Measurements from ENCODE around the gene NEDD4L. TPM values are rescaled to one million over a fixed set of nuclear protein-coding genes. Genes with fewer than 3 reads are reported as not detected.
"Not testable (repeated sequence)": the region's sequence is repeated elsewhere in the genome, so short reads cannot be mapped to it uniquely, and the experiment has no call there.

Gene NEDD4L
- total RNA-seq, 1 donor from 2014 or later = 15.6 TPM

- DNase-seq (ENCODE audit: low spot score in 2 of 2) = no peak
- H3K27me3 ChIP-seq = no peaks in the 10 kb centered on the region
- no peak overlapping the region for H3K4me3 ChIP-seq
- no peaks in the 10 kb centered on the region for H3K4me1 ChIP-seq
- H3K9me3 ChIP-seq = no peaks in the 10 kb centered on the region
- peaks cover 0 to 5% of the 10 kb centered on the region in 2 donors for H3K36me3 ChIP-seq
- no peak overlapping the region for H3K27ac ChIP-seq
- TF ChIP-seq, protein P1, sequence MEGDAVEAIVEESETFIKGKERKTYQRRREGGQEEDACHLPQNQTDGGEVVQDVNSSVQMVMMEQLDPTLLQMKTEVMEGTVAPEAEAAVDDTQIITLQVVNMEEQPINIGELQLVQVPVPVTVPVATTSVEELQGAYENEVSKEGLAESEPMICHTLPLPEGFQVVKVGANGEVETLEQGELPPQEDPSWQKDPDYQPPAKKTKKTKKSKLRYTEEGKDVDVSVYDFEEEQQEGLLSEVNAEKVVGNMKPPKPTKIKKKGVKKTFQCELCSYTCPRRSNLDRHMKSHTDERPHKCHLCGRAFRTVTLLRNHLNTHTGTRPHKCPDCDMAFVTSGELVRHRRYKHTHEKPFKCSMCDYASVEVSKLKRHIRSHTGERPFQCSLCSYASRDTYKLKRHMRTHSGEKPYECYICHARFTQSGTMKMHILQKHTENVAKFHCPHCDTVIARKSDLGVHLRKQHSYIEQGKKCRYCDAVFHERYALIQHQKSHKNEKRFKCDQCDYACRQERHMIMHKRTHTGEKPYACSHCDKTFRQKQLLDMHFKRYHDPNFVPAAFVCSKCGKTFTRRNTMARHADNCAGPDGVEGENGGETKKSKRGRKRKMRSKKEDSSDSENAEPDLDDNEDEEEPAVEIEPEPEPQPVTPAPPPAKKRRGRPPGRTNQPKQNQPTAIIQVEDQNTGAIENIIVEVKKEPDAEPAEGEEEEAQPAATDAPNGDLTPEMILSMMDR (IDR thresholded peaks at IDR 0.05) = no peak
- intact Hi-C loops (cut with DNase I) = no loop called here
Observed at GRCh38 chr18:58370612-58371011, 326.6 kb downstream of the NEDD4L start.

DNA sequence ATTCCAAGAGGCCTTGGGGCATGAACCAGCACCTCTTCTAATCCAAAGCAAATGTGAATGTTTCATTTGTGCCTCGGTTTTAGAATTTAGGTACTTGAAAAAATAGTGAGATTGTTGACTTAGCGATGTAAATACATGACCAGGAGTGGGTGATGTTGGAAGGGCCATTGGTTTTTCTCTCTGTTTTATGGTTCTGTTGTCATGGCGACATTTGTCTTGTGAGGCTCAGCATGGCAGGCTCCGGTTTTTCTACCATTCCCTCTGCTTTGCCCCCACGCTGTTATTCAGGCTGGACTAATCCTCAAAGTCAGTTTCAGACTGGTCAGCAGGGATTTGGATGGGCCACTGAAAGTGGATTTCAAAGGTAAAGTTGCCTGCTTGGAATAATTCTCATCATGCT lies 329.5 kb downstream of the NEDD4L start:
- H3K36me3 ChIP-seq = no peaks in the 10 kb centered on the region
- intact Hi-C loops (cut with DNase I) = no loop called here
- H3K4me3 ChIP-seq = no peak overlapping the region
- no peak overlapping the region for H3K27ac ChIP-seq
- H3K27me3 ChIP-seq = no peaks in the 10 kb centered on the region
- no peaks in the 10 kb centered on the region for H3K4me1 ChIP-seq
- no peaks in the 10 kb centered on the region for H3K9me3 ChIP-seq
- TF ChIP-seq, protein P1 (IDR thresholded peaks at IDR 0.05) = no peak
- no peak for DNase-seq (ENCODE audit: low spot score in 2 of 2)

DNA sequence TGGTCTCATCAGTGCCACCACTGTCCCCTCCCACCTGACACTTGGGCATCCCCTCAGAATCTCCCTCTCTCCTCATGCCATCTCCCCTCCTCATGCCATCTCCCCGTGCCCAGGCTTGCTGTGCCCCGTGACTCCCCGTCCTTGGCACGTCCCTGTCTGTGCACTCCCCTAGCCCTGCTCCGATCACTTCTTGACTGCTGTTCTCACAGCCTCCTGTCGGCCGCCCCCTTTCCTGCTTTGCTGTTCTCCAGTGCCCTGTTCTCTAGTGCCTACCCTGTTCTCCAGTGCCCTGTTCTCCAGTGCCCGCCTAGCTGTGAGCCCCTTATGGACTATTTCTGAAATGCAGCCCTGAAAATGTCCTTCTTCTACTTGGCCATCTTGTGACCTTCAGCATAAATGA lies 331.0 kb downstream of the NEDD4L start:
- Histone ChIP-seq H3K27ac (no peak overlapping the region), H3K9me3 (no peaks in the 10 kb centered on the region), H3K4me1 (no peaks in the 10 kb centered on the region), H3K36me3 (no peaks in the 10 kb centered on the region), H3K4me3 (no peak overlapping the region), H3K27me3 (no peaks in the 10 kb centered on the region)
- TF ChIP-seq, protein P1 (IDR thresholded peaks at IDR 0.05) = no peak
- intact Hi-C loops (cut with DNase I) = no loop called here
- DNase-seq (ENCODE audit: low spot score in 2 of 2) = no peak

DNA sequence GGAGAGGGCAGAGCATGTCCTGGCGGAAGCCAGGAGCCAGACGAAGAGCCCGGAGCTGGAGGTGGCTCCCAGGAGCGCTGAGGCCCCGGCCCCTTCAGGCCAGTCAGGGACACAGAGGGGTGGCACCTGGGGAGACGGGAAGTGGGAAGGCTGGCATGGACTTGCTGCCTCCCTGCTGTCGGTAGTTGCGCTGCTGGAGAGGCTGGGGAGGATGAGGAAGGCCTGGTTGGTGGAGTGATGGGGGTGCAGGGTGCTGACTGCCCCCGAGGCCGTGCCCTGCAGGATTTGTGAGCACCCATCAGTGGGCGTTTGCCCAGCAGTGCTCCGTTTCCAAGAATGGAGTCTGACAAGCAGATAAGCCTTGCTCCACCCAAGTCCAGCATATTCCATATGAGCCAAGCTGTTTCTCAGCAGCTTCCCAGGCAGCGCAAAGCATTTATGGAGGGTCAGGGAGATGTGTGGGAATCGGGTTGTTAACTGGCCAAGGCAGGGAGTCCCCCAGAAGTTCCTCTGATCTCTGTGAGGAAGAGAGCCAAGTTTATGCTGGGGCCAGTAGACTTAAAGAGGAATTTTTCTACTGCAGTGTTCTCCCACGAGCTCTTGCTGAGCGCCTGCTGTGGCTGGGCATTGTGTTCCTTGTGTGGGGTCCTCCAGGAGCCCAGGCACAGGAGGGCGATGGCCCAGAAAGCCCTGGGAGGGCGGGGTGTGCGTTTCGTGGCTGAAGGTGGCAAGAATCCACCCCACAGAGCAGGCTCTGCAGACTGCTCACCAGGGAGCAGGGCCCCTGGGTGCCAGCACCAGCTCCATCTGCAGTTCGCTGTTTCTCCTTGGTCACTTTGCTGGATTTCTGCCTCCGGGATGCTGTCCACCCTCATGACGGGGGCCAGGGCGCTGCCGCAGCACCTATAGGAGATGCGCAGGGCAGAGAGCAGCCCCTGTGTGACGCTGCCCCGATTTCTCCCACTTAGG lies 334.7 kb downstream of the NEDD4L start:
- Histone ChIP-seq H3K9me3 (no peaks in the 10 kb centered on the region), H3K4me3 (no peak overlapping the region), H3K27ac (no peak overlapping the region), H3K27me3 (no peaks in the 10 kb centered on the region), H3K4me1 (no peaks in the 10 kb centered on the region), H3K36me3 (no peaks in the 10 kb centered on the region)
- DNase-seq (ENCODE audit: low spot score in 2 of 2) = no peak
- intact Hi-C loops (cut with DNase I) = no loop called here
- TF ChIP-seq, protein P1 (IDR thresholded peaks at IDR 0.05) = no peak

DNA sequence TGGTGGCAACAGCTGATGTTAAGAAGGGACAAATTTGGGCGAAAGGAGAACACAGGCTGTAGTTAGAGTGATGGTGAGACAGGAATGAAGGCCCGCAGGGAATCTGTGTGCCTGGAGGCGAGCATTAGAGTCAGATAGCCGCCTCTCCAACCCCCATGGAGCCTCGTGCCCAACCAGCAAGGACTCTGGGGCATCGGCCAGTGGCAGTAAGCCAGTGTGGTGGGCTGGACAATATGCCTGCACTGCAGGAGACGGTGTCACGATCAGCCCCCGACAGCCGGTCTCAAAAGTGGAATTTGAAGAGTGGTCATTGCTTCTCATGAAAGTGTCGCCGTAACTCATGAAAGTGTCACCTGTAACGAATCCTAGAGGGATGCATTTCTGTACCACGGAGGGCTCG lies 335.4 kb downstream of the NEDD4L start:
- intact Hi-C loops (cut with DNase I) = no loop called here
- H3K9me3 ChIP-seq = no peaks in the 10 kb centered on the region
- TF ChIP-seq, protein P1 (IDR thresholded peaks at IDR 0.05) = no peak
- no peak overlapping the region for H3K4me3 ChIP-seq
- no peaks in the 10 kb centered on the region for H3K36me3 ChIP-seq
- no peak for DNase-seq (ENCODE audit: low spot score in 2 of 2)
- no peaks in the 10 kb centered on the region for H3K4me1 ChIP-seq
- H3K27me3 ChIP-seq = no peaks in the 10 kb centered on the region
- no peak overlapping the region for H3K27ac ChIP-seq

DNA sequence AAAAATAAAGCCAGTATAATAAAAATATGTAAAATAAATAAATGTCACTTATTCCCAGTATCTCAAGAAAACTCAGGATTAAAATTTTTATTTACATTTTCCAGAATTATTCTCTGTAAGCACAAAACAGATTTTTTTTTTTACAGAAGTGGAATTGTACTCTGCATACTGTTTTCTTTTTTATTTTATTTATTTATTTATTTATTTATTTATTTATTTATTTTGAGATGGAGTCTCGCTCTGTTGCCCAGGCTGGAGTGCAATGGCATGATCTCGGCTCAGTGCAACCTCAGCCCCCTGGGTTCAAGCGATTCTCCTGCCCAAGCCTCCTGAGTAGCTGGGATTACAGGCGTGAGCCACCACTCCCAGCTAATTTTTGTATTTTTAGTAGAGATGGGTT lies 336.1 kb downstream of the NEDD4L start:
- H3K36me3 ChIP-seq; intact Hi-C loops (cut with DNase I); H3K27me3 ChIP-seq; H3K9me3 ChIP-seq; DNase-seq (ENCODE audit: low spot score in 2 of 2); H3K4me1 ChIP-seq; H3K4me3 ChIP-seq; H3K27ac ChIP-seq: not testable (repeated sequence)

Measured in ascending aorta (tissue), 2 donors.